HepG2 (cell line): Measurements from ENCODE around the gene KLF6. TPM values are rescaled to one million over a fixed set of nuclear protein-coding genes. Genes with fewer than 3 reads are reported as not detected.

Experiments used
- DPF2 ChIP-seq: sonication (generic); formaldehyde crosslinking; IDR thresholded peaks from 2 replicates; pipeline ENCODE4 v1.4.0; 2020; ENCODE audit warnings: mild to moderate bottlenecking, low read depth, missing genetic modification reagents, borderline replicate concordance
- FOXK2 ChIP-seq: fragments of 450-650 bp; IDR thresholded peaks from 2 replicates; pipeline ENCODE4 v1.6.1; 2016
- FUBP1 ChIP-seq: sonication (generic); formaldehyde crosslinking; IDR thresholded peaks from 2 replicates; pipeline ENCODE4 v1.5.1; 2020; ENCODE audit warnings: missing genetic modification reagents, mild to moderate bottlenecking, borderline replicate concordance
- ISX ChIP-seq: sonication (generic); formaldehyde crosslinking; conservative IDR thresholded peaks from 2 replicates; pipeline ENCODE4 v1.5.0; 2020; ENCODE audit warnings: missing genetic modification reagents
- KMT2A ChIP-seq: sonication (generic); formaldehyde crosslinking; IDR thresholded peaks from 2 replicates; pipeline ENCODE4 v1.4.0; 2020; ENCODE audit warnings: missing genetic modification reagents
- MTA3 ChIP-seq: sonication (generic); formaldehyde crosslinking; IDR thresholded peaks from 2 replicates; pipeline ENCODE4 v1.4.0; 2020; ENCODE audit warnings: missing genetic modification reagents
- NFKBIZ ChIP-seq: IDR thresholded peaks from 2 replicates; pipeline ENCODE4 v1.6.1; 2018; ENCODE audit warnings: missing genetic modification reagents, missing compliant biosample characterization
- TCF7L2 ChIP-seq: IDR thresholded peaks from 2 replicates; pipeline ENCODE4 v1.6.1; 2011; ENCODE audit warnings: mild to moderate bottlenecking, low read depth, low read length, moderate library complexity
- THYN1 ChIP-seq: sonication (generic); formaldehyde crosslinking; IDR thresholded peaks from 2 replicates; pipeline ENCODE4 v1.8.1; 2023; ENCODE audit warnings: low read depth, mild to moderate bottlenecking, moderate library complexity, missing genetic modification reagents, borderline replicate concordance
- XBP1 ChIP-seq: sonication (generic); formaldehyde crosslinking; IDR thresholded peaks from 2 replicates; pipeline ENCODE4 v1.5.0; 2020; ENCODE audit warnings: missing genetic modification reagents
- ZFP90 ChIP-seq: sonication (generic); formaldehyde crosslinking; IDR thresholded peaks from 2 replicates; pipeline ENCODE4 v1.8.0; 2022; ENCODE audit warnings: missing genetic modification reagents, mild to moderate bottlenecking, inconsistent platforms, borderline replicate concordance
- ZNF180 ChIP-seq: sonication (generic); formaldehyde crosslinking; IDR thresholded peaks from 2 replicates; pipeline ENCODE4 v1.4.0; 2020; ENCODE audit warnings: low read depth, missing genetic modification reagents, borderline replicate concordance
- ZNF230 ChIP-seq: sonication (generic); formaldehyde crosslinking; IDR thresholded peaks from 2 replicates; pipeline ENCODE4 v1.4.0; 2020; ENCODE audit warnings: mild to moderate bottlenecking, missing genetic modification reagents
- ZNF746 ChIP-seq: sonication (generic); formaldehyde crosslinking; IDR thresholded peaks from 2 replicates; pipeline ENCODE4 v1.8.0; 2022; ENCODE audit warnings: mild to moderate bottlenecking, missing genetic modification reagents
- ZNF792 ChIP-seq: IDR thresholded peaks from 2 replicates; pipeline ENCODE4 v1.6.1; 2016
- ZNF83 ChIP-seq: sonication (generic); formaldehyde crosslinking; IDR thresholded peaks from 2 replicates; pipeline ENCODE4 v1.4.0; 2020; ENCODE audit warnings: missing genetic modification reagents, mild to moderate bottlenecking, borderline replicate concordance
- polyA plus RNA-seq, 8 experiments: library from polyadenylated mRNA; depleted of rRNA in 3 of 8; stranded (reverse) in 7 of 8; unstranded in 1 of 8; fragments of >200 nt; fragmentation: Illumina TruSeq in 4 of 8; extraction: Trizol in 4 of 8; gene quantifications; 2 replicates each; pipeline versions ENCODE4 v1.2.1 to v1.2.3, GENCODE V29; 2011 to 2016; ENCODE audit warnings: low read depth in 4 of 8, missing spikeins in 1 of 8, mixed read lengths in 1 of 8; ENCODE audit not compliant: insufficient read depth in 1 of 8
- total RNA-seq, 5 experiments: library from RNA; depleted of rRNA; stranded (reverse); fragments of >200 nt; fragmentation: Illumina TruSeq; extraction: Trizol; gene quantifications; 2 replicates each; pipeline ENCODE4 v1.2.3, GENCODE V29; 2016; ENCODE audit warnings: low read depth in 1 of 5
- TF ChIP-seq, protein P1 (sequence below), 2 experiments: IDR thresholded peaks; 2 replicates each; pipeline ENCODE4 v1.6.1; 2011 to 2012; ENCODE audit warnings: low read length in 2 of 2, borderline replicate concordance in 1 of 2, low read depth in 1 of 2, mild to moderate bottlenecking in 1 of 2, moderate library complexity in 1 of 2
- TF ChIP-seq, protein P2 (sequence below): sonication (generic); formaldehyde crosslinking; IDR thresholded peaks from 2 replicates; pipeline ENCODE4 v1.5.0; 2020; ENCODE audit warnings: missing genetic modification reagents, mild to moderate bottlenecking, borderline replicate concordance
- TF ChIP-seq, protein P3 (sequence below): sonication (generic); formaldehyde crosslinking; IDR thresholded peaks from 2 replicates; pipeline ENCODE4 v1.5.1; 2020; ENCODE audit warnings: missing genetic modification reagents, mild to moderate bottlenecking, borderline replicate concordance

Gene KLF6
- total and polyA plus RNA-seq, 2 of the 13 experiments (the other 11 are each of a cell fraction or from before 2014, with no cell fraction given): 27.0 to 71.9 TPM

GRCh38 chr10:3740157-3740871 lies 44.7 kb downstream of the KLF6 start (continued):
- TF ChIP-seq, protein P1, sequence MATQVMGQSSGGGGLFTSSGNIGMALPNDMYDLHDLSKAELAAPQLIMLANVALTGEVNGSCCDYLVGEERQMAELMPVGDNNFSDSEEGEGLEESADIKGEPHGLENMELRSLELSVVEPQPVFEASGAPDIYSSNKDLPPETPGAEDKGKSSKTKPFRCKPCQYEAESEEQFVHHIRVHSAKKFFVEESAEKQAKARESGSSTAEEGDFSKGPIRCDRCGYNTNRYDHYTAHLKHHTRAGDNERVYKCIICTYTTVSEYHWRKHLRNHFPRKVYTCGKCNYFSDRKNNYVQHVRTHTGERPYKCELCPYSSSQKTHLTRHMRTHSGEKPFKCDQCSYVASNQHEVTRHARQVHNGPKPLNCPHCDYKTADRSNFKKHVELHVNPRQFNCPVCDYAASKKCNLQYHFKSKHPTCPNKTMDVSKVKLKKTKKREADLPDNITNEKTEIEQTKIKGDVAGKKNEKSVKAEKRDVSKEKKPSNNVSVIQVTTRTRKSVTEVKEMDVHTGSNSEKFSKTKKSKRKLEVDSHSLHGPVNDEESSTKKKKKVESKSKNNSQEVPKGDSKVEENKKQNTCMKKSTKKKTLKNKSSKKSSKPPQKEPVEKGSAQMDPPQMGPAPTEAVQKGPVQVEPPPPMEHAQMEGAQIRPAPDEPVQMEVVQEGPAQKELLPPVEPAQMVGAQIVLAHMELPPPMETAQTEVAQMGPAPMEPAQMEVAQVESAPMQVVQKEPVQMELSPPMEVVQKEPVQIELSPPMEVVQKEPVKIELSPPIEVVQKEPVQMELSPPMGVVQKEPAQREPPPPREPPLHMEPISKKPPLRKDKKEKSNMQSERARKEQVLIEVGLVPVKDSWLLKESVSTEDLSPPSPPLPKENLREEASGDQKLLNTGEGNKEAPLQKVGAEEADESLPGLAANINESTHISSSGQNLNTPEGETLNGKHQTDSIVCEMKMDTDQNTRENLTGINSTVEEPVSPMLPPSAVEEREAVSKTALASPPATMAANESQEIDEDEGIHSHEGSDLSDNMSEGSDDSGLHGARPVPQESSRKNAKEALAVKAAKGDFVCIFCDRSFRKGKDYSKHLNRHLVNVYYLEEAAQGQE (IDR thresholded peaks at IDR 0.05; ENCODE audit: borderline replicate concordance in 1 of 2, low read depth in 1 of 2, low read length in 2 of 2): no peak
- TF ChIP-seq ZNF792 (CRISPR knock-in tag) (peak; percentile 62), XBP1 (CRISPR knock-in tag) (no peak), THYN1 (CRISPR knock-in tag) (no peak), ZFP90 (CRISPR knock-in tag) (no peak), ZNF83 (CRISPR knock-in tag) (no peak), ISX (CRISPR knock-in tag) (no peak), MTA3 (no peak), DPF2 (CRISPR knock-in tag) (peak; percentile 63; the same call in 1 of the 2 replicates), FUBP1 (CRISPR knock-in tag) (no peak), NFKBIZ (CRISPR knock-in tag) (no peak; the same call in 1 of the 2 replicates), KMT2A (CRISPR knock-in tag) (no peak), ZNF746 (CRISPR knock-in tag) (no peak), TCF7L2 (no peak), ZNF230 (CRISPR knock-in tag) (no peak), ZNF180 (CRISPR knock-in tag) (no peak), FOXK2 (no peak)
- TF ChIP-seq, protein P2, sequence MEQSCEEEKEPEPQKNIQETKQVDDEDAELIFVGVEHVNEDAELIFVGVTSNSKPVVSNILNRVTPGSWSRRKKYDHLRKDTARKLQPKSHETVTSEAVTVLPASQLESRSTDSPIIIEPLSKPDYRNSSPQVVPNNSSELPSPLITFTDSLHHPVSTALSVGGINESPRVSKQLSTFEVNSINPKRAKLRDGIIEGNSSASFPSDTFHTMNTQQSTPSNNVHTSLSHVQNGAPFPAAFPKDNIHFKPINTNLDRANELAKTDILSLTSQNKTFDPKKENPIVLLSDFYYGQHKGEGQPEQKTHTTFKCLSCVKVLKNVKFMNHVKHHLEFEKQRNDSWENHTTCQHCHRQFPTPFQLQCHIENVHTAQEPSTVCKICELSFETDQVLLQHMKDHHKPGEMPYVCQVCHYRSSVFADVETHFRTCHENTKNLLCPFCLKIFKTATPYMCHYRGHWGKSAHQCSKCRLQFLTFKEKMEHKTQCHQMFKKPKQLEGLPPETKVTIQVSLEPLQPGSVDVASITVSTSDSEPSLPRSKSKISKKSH (CRISPR knock-in tag): no peak
- TF ChIP-seq, protein P3, sequence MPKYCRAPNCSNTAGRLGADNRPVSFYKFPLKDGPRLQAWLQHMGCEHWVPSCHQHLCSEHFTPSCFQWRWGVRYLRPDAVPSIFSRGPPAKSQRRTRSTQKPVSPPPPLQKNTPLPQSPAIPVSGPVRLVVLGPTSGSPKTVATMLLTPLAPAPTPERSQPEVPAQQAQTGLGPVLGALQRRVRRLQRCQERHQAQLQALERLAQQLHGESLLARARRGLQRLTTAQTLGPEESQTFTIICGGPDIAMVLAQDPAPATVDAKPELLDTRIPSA (CRISPR knock-in tag): no peak
